ENCODE data around the gene SMC3.

DNA sequence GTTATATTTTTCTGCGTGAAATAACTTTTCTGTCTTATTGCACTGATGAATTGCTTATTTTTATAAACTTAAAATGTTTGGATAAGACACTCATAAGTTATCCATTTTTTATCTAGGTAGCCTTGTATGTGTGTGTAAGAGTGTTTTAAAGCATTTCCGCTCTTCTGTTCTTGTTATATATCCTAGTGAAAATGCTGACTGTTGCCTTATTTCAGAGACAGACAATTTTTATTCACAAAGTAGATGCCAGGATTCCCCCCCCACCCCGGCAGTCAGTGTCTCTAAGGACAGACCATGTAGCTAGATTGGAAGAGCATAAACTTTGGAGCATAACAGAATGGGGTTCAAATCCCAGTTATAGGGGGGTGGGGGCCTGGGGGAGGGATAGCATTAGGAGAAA lies 1.6 kb downstream of the SMC3 start:
- TF ChIP-seq CTCF (IDR thresholded peaks at IDR 0.05) (no peak), POLR2AphosphoS5 (IDR thresholded peaks at IDR 0.05) (no peak), POLR2A (IDR thresholded peaks at IDR 0.05; ENCODE audit: low read depth) (no peak)
